Adrenal gland (tissue), 5 donors: Measurements from ENCODE around the gene CORO2B.

Experiments used
- CTCF ChIP-seq, 6 experiments: fragments of 450-650 bp in 4 of 6; fragments of 200-600 bp in 2 of 6; sonication (generic) in 1 of 6; IDR thresholded peaks; 1 replicate in 5 of 6; 2 replicates in 1 of 6; pipeline versions ENCODE4 v1.5.1 to v1.8.0; 2016 to 2021; ENCODE audit warnings: antibody characterized with exemption in 6 of 6, mild to moderate bottlenecking in 2 of 6, moderate library complexity in 1 of 6
- POLR2A ChIP-seq, 2 donors: fragments of 450-650 bp; IDR thresholded peaks; one replicate each; pipeline ENCODE4 v1.6.1; 2017; ENCODE audit warnings: antibody characterized with exemption in 2 of 2, mild to moderate bottlenecking in 2 of 2, moderate library complexity in 1 of 2
- donor health status: DM: no; HTN: no; CAD: no.

- TF ChIP-seq CTCF (IDR thresholded peaks at IDR 0.05) (no peak), POLR2A (IDR thresholded peaks at IDR 0.05) (no peak)
Measured at GRCh38 chr15:68695061-68695595, 116.3 kb downstream of the CORO2B start.
